GM12864 (cell line): ENCODE measurements around the gene PIAS3.

ENCODE experiments used
- DNase-seq: peaks from one replicate; pipeline ENCODE4 v3.0.0-alpha.2; 2011; ENCODE audit warnings: low read depth
- H3K4me3 ChIP-seq: 2 replicates; pipeline ENCODE4 v1.5.1; 2011; ENCODE audit warnings: mild to moderate bottlenecking, low read depth, low read length, control low read depth
- CTCF ChIP-seq: IDR thresholded peaks from 2 replicates; pipeline ENCODE4 v1.5.1; 2011; ENCODE audit warnings: low read depth, mild to moderate bottlenecking, moderate library complexity, low read length, control low read depth, inconsistent platforms; ENCODE audit errors: missing control alignments

The PIAS3 gene

GRCh38 chr1:145877923-145878486, 19.1 kb upstream of the PIAS3 start:
- no peak overlapping the region for H3K4me3 ChIP-seq
- DNase-seq: no peak
- no peak for TF ChIP-seq CTCF

GRCh38 chr1:145874646-145875045, 15.8 kb upstream of the PIAS3 start:
- TF ChIP-seq CTCF: no peak
- no peak overlapping the region for H3K4me3 ChIP-seq
- DNase-seq: no peak

GRCh38 chr1:145871994-145872924, 13.4 kb upstream of the PIAS3 start:
- no peak for TF ChIP-seq CTCF
- H3K4me3 ChIP-seq: peak overlapping the region; percentile 18; the same call in 1 of the 2 replicates
- DNase-seq: no peak

- TF ChIP-seq CTCF: no peak
- no peak overlapping the region for H3K4me3 ChIP-seq
- no peak for DNase-seq
Observed at GRCh38 chr1:145868232-145868631, 9.4 kb upstream of the PIAS3 start.

- DNase-seq: no peak
- H3K4me3 ChIP-seq: no peak overlapping the region
- no peak for TF ChIP-seq CTCF
Observed at GRCh38 chr1:145863282-145864018, 4.6 kb upstream of the PIAS3 start.

- H3K4me3 ChIP-seq: peak overlapping the region; percentile 68
- no peak for DNase-seq
- no peak for TF ChIP-seq CTCF
Observed at GRCh38 chr1:145859491-145860023, 676 bp upstream of the PIAS3 start.
